ENCODE results near the gene TMEM156.

TMEM156 gene

DNA sequence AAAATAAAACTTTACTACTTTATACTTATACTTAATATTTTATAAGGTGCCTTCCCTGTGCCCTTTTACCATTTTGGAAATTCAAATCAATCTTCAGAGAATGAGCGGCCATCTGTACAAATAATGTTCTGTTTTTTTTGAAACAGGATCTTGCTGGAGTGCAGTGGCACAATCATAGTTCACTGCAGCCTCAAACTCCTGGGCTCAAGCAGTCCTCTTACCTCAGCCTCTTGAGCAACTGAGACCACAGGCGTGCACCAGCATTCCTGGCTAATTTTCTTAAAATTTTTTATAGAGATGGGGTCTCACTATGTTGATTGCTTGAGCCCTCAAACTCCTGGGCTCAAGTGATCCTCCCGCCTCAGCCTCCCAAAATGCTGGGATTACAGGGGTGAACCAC is 111.1 kb downstream of the TMEM156 start:
- DNase-seq (ENCODE audit: low read depth) = no peak
- no peak overlapping the region for H3K4me3 ChIP-seq (ENCODE audit: low read depth, low read length)
- TF ChIP-seq, protein P1, sequence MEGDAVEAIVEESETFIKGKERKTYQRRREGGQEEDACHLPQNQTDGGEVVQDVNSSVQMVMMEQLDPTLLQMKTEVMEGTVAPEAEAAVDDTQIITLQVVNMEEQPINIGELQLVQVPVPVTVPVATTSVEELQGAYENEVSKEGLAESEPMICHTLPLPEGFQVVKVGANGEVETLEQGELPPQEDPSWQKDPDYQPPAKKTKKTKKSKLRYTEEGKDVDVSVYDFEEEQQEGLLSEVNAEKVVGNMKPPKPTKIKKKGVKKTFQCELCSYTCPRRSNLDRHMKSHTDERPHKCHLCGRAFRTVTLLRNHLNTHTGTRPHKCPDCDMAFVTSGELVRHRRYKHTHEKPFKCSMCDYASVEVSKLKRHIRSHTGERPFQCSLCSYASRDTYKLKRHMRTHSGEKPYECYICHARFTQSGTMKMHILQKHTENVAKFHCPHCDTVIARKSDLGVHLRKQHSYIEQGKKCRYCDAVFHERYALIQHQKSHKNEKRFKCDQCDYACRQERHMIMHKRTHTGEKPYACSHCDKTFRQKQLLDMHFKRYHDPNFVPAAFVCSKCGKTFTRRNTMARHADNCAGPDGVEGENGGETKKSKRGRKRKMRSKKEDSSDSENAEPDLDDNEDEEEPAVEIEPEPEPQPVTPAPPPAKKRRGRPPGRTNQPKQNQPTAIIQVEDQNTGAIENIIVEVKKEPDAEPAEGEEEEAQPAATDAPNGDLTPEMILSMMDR (IDR thresholded peaks at IDR 0.05; ENCODE audit: low read depth, low read length, missing control alignments) = no peak
- in situ Hi-C loops (cut with HindIII; ENCODE audit: low sequenced_read_pairs) = no loop called here

GRCh38 chr4:38920677-38921076 is 111.5 kb downstream of the TMEM156 start:
- TF ChIP-seq, protein P1 (IDR thresholded peaks at IDR 0.05; ENCODE audit: low read depth, low read length, missing control alignments) = no peak
- in situ Hi-C loops (cut with HindIII; ENCODE audit: low sequenced_read_pairs) = no loop called here
- no peak overlapping the region for H3K4me3 ChIP-seq (ENCODE audit: low read depth, low read length)
- DNase-seq (ENCODE audit: low read depth) = no peak

- DNase-seq (ENCODE audit: low read depth) = no peak
- in situ Hi-C loops (cut with HindIII; ENCODE audit: low sequenced_read_pairs) = no loop called here
- H3K4me3 ChIP-seq (ENCODE audit: low read depth, low read length) = no peak overlapping the region
- TF ChIP-seq, protein P1 (IDR thresholded peaks at IDR 0.05; ENCODE audit: low read depth, low read length, missing control alignments) = no peak
Observed at GRCh38 chr4:38920186-38920585, 112.0 kb downstream of the TMEM156 start.

DNA sequence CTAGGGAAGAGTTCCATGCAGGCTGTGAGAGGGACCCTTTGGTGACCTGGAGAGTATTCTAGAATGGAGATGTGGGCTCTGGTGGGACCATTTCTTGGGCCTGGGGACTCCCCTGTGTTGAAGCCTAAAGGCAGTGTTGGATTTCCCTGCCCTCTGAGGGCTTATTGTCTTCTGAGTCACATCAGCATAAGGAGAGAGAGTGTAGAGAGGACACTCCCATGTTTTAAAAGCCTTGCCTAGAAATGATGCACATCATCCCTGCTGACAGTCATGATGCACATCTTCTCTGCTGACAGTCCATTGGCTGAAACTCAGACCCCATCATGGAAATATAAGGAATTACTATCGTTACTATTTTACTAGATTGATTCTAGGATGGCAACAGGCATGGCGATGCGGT is 112.7 kb downstream of the TMEM156 start:
- in situ Hi-C loops (cut with HindIII; ENCODE audit: low sequenced_read_pairs) = no loop called here
- H3K4me3 ChIP-seq (ENCODE audit: low read depth, low read length) = no peak overlapping the region
- TF ChIP-seq, protein P1 (IDR thresholded peaks at IDR 0.05; ENCODE audit: low read depth, low read length, missing control alignments) = no peak
- no peak for DNase-seq (ENCODE audit: low read depth)

DNA sequence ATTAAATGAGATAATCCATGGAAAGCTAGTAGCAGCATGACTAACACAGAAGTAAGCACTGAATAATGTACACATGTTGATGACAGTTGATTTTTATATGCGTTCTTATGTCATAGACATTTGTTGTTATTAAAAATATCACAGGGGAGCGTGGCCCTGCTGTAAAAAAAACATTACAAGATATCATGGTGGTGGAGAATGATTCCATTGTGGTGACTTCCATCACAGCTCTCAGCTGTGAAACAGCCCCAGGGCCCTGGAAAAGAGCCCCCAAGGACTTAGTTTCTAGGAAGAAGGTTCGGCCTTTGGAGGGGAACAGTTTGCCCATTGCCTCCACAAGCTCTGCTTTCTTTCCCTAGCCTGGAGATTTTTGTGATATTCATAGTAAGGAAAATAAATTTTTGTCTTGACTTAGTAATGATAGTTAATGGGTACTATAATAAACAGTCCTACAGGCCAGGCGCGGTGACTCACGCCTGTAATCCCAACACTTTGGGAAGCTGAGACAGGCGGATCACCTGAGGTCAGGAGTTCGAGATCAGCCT is 114.7 kb downstream of the TMEM156 start:
- no peak for DNase-seq (ENCODE audit: low read depth)
- TF ChIP-seq, protein P1 (IDR thresholded peaks at IDR 0.05; ENCODE audit: low read depth, low read length, missing control alignments) = no peak
- no peak overlapping the region for H3K4me3 ChIP-seq (ENCODE audit: low read depth, low read length)
- in situ Hi-C loops (cut with HindIII; ENCODE audit: low sequenced_read_pairs) = no loop called here

Data from astrocyte of the cerebellum (primary cell).